MM.1S (cell line): ENCODE results near the gene TMEM238L.

Source experiments
- DNase-seq: peaks from one replicate; pipeline ENCODE4 v3.0.0-alpha.2; 2015
- H2AFZ ChIP-seq: fragments of 300-600 bp; sonication (generic); 2 replicates; pipeline ENCODE4 v1.6.0; 2016; ENCODE audit warnings: antibody characterized with exemption, low read length
- H3F3A ChIP-seq: fragments of 300-600 bp; sonication (generic); 2 replicates; pipeline ENCODE4 v1.6.1; 2016; ENCODE audit warnings: mild to moderate bottlenecking, antibody characterized with exemption, low read length, moderate library complexity, mixed read lengths; ENCODE audit not compliant: insufficient read depth
- H3K27ac ChIP-seq: fragments of 300-600 bp; sonication (generic); 2 replicates; pipeline ENCODE4 v1.5.1; 2016; ENCODE audit warnings: mild to moderate bottlenecking, low read length
- H3K27me3 ChIP-seq: fragments of 300-600 bp; sonication (generic); replicated peaks from 2 replicates; pipeline ENCODE4 v1.6.0; 2016; ENCODE audit warnings: low read length; ENCODE audit not compliant: insufficient read depth
- H3K36me3 ChIP-seq: fragments of 300-600 bp; sonication (generic); replicated peaks from 2 replicates; pipeline ENCODE4 v1.6.1; 2016; ENCODE audit warnings: mild to moderate bottlenecking, low read length, mixed read lengths; ENCODE audit not compliant: insufficient read depth
- H3K4me1 ChIP-seq: fragments of 300-600 bp; sonication (generic); 2 replicates; pipeline ENCODE4 v1.6.1; 2016; ENCODE audit warnings: low read length, mixed read lengths
- H3K4me2 ChIP-seq: fragments of 300-600 bp; sonication (generic); 2 replicates; pipeline ENCODE4 v1.6.0; 2016; ENCODE audit warnings: low read depth, low read length
- H3K4me3 ChIP-seq: fragments of 300-600 bp; sonication (generic); 2 replicates; pipeline ENCODE4 v1.5.1; 2016; ENCODE audit warnings: low read length, mixed read lengths
- H3K79me2 ChIP-seq: fragments of 300-600 bp; sonication (generic); 2 replicates; pipeline ENCODE4 v1.6.1; 2016; ENCODE audit warnings: mixed run types, low read length, mixed read lengths
- H3K9ac ChIP-seq: fragments of 300-600 bp; sonication (generic); 2 replicates; pipeline ENCODE4 v1.6.1; 2016; ENCODE audit warnings: low read length, mixed read lengths
- H3K9me2 ChIP-seq: fragments of 300-600 bp; sonication (generic); replicated peaks from 2 replicates; pipeline ENCODE4 v1.6.1; 2016; ENCODE audit warnings: mild to moderate bottlenecking, low read length, mixed read lengths; ENCODE audit not compliant: insufficient read depth
- H3K9me3 ChIP-seq: fragments of 300-600 bp; sonication (generic); replicated peaks from 2 replicates; pipeline ENCODE4 v1.6.1; 2016; ENCODE audit warnings: mild to moderate bottlenecking, low read length, mixed read lengths; ENCODE audit not compliant: insufficient read depth
- H4K20me1 ChIP-seq: fragments of 300-600 bp; sonication (generic); 2 replicates; pipeline ENCODE4 v1.6.1; 2016; ENCODE audit warnings: mild to moderate bottlenecking, low read length, moderate library complexity, mixed read lengths; ENCODE audit not compliant: insufficient read depth
- EZH2 ChIP-seq: fragments of 300-600 bp; sonication (generic); optimal IDR thresholded peaks from 2 replicates; pipeline ENCODE3; 2017; ENCODE audit warnings: low read depth, mild to moderate bottlenecking, antibody characterized with exemption, low read length, mixed read lengths
- EZH2phosphoT487 ChIP-seq: fragments of 300-600 bp; sonication (generic); IDR thresholded peaks from 2 replicates; pipeline ENCODE4 v1.6.1; 2018; ENCODE audit warnings: antibody characterized with exemption, low read length
- TF ChIP-seq, protein P1 (sequence below): fragments of 300-600 bp; sonication (generic); IDR thresholded peaks from 2 replicates; pipeline ENCODE4 v1.5.1; 2016; ENCODE audit warnings: antibody characterized with exemption, low read length, mixed read lengths

The TMEM238L gene

DNA sequence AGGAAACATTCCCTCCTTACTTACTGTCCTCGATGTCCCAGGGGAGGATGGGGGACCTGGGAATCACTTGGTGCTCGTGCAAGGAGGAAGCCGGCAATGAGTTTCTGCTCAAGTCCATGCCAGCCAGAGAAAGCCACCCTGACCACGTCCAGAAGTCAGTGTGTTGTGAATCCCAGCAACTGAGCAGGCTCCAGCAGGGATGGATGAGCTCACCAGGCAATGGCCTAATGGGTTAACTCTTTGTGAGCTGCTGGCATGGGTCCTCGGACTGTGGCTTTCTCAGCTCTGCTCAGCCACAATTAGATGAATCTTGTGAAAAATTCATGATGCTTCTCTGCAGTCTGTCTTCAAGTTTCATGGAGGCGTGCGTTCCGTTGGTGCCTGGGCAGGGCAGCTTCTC, 34.0 kb upstream of the TMEM238L start, which contains the start of gene PIRT:
Gene PIRT (minus strand): TSS at position 167 of the 400 bp plus-strand sequence. CDS start 12,442 bp downstream, outside the sequence.
- H3K36me3 ChIP-seq, result no peaks in the 10 kb centered on the region
- H3K4me3 ChIP-seq, result no peak within 1 kb of the TSS
- no peaks in the 10 kb centered on the region for H3K9me2 ChIP-seq
- no peaks in the 10 kb centered on the region for H3K79me2 ChIP-seq
- no peak within 1 kb of the TSS for H3K4me2 ChIP-seq
- H3K4me1 ChIP-seq, result no peaks in the 10 kb centered on the region
- TF ChIP-seq EZH2, result no peak
- no peak for TF ChIP-seq EZH2phosphoT487
- no peak within 1 kb of the TSS for H3K9ac ChIP-seq
- H3K27ac ChIP-seq, result no peak within 1 kb of the TSS
- no peaks in the 10 kb centered on the region for H3K9me3 ChIP-seq
- H3F3A ChIP-seq, result no peaks in the 10 kb centered on the region
- no peaks in the 10 kb centered on the region for H4K20me1 ChIP-seq
- no peak for DNase-seq
- no peak within 1 kb of the TSS for H2AFZ ChIP-seq
- no peaks in the 10 kb centered on the region for H3K27me3 ChIP-seq

DNA sequence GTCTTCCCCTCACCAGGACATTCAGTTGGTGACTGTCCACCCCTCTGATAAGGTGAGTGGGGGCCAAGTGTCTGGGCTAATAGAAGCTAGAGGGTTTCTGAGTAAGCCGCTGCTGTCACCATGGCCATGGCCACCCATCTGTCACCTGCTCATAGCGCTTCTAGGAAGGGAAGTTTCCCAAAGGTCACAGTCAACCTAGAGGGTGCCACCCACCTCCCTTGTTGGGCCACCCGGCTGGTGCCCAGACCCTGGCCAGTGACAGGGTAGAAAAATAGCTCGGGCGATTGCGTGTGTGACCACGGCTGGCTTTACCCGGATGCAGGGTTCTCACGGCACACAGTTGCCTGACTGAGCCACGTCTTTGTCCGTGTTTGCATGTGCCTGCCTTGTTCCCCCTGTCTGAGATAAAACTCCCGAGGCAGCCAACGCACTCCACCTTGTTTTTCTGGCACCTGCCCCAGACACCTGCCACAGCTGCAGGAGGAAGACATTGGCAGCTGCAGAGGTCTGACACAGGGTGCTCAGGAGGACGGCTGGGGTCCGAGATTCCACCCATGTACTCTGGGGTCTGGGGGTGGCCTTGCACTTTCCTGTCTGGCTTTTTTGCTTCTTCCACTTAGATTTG, 33.2 kb upstream of the TMEM238L start:
- Histone ChIP-seq H3K9me2 (no peaks in the 10 kb centered on the region), H3K36me3 (no peaks in the 10 kb centered on the region), H4K20me1 (no peaks in the 10 kb centered on the region), H3K79me2 (no peaks in the 10 kb centered on the region), H2AFZ (no peak overlapping the region), H3K27ac (no peak overlapping the region), H3K4me3 (no peak overlapping the region), H3F3A (no peaks in the 10 kb centered on the region), H3K4me1 (no peaks in the 10 kb centered on the region), H3K9ac (no peak overlapping the region), H3K27me3 (no peaks in the 10 kb centered on the region), H3K4me2 (no peak overlapping the region), H3K9me3 (no peaks in the 10 kb centered on the region)
- no peak for DNase-seq
- TF ChIP-seq EZH2phosphoT487 (no peak), EZH2 (no peak)
- TF ChIP-seq, protein P1, sequence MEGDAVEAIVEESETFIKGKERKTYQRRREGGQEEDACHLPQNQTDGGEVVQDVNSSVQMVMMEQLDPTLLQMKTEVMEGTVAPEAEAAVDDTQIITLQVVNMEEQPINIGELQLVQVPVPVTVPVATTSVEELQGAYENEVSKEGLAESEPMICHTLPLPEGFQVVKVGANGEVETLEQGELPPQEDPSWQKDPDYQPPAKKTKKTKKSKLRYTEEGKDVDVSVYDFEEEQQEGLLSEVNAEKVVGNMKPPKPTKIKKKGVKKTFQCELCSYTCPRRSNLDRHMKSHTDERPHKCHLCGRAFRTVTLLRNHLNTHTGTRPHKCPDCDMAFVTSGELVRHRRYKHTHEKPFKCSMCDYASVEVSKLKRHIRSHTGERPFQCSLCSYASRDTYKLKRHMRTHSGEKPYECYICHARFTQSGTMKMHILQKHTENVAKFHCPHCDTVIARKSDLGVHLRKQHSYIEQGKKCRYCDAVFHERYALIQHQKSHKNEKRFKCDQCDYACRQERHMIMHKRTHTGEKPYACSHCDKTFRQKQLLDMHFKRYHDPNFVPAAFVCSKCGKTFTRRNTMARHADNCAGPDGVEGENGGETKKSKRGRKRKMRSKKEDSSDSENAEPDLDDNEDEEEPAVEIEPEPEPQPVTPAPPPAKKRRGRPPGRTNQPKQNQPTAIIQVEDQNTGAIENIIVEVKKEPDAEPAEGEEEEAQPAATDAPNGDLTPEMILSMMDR, result no peak

DNA sequence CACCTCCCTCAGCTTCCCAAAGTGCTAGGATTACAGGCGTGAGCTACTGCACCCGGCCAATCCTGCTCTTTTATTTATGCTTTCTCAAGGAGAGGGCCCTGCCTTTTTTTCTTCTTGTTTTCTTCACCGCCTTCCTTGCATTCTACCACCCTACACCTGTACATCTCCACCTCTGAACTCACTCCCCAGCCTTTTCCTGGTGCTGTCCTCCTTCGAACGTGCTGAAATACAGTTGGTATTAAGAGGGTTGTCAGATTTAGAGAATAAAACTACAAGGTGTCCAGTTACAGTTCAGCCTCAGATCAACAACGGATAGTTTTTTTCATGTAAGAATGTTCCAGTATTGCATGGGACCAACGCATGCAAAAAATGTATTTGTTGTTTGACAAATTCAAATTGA, 32.2 kb upstream of the TMEM238L start:
- no peaks in the 10 kb centered on the region for H3K36me3 ChIP-seq
- no peak overlapping the region for H3K9ac ChIP-seq
- no peaks in the 10 kb centered on the region for H3F3A ChIP-seq
- H3K79me2 ChIP-seq, result no peaks in the 10 kb centered on the region
- no peaks in the 10 kb centered on the region for H3K4me1 ChIP-seq
- no peaks in the 10 kb centered on the region for H3K9me2 ChIP-seq
- H3K9me3 ChIP-seq, result no peaks in the 10 kb centered on the region
- DNase-seq, result no peak
- H3K4me3 ChIP-seq, result no peak overlapping the region
- H3K27ac ChIP-seq, result no peak overlapping the region
- no peaks in the 10 kb centered on the region for H3K27me3 ChIP-seq
- TF ChIP-seq EZH2 (no peak), EZH2phosphoT487 (no peak)
- TF ChIP-seq, protein P1, result no peak
- no peak overlapping the region for H2AFZ ChIP-seq
- no peak overlapping the region for H3K4me2 ChIP-seq
- H4K20me1 ChIP-seq, result no peaks in the 10 kb centered on the region

DNA sequence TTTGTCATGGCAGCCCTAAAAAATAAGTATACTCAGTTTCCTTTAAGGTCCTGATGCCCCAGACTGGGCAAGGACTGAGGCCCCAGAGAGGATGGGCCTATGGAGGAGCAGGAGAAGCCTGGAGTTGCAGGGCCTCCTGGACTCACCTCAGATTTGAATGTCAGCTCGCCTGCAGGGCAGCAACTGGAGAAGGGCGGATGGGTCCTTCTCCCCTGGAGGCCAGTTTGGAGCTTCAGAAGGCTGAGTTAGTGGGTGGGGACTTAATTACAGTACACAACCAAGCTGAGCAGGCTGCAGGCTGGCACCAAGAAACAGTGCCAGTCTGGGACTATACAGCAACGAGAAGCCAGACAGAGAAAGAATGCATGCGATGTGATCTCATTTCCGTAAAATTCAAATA, 27.8 kb upstream of the TMEM238L start:
- DNase-seq, result no peak
- TF ChIP-seq, protein P1, result no peak
- TF ChIP-seq EZH2phosphoT487 (no peak), EZH2 (no peak)

More for the DNA sequence above, 27.8 kb upstream of the TMEM238L start:
- no peak overlapping the region for H3K4me2 ChIP-seq
- no peak overlapping the region for H3K4me3 ChIP-seq
- no peaks in the 10 kb centered on the region for H3K9me3 ChIP-seq
- no peaks in the 10 kb centered on the region for H3K9me2 ChIP-seq
- H4K20me1 ChIP-seq, result no peaks in the 10 kb centered on the region
- H2AFZ ChIP-seq, result no peak overlapping the region
- H3K79me2 ChIP-seq, result no peaks in the 10 kb centered on the region
- H3F3A ChIP-seq, result no peaks in the 10 kb centered on the region
- no peaks in the 10 kb centered on the region for H3K36me3 ChIP-seq
- no peaks in the 10 kb centered on the region for H3K27me3 ChIP-seq
- H3K9ac ChIP-seq, result no peak overlapping the region
- H3K27ac ChIP-seq, result no peak overlapping the region
- no peaks in the 10 kb centered on the region for H3K4me1 ChIP-seq
